Thyroid gland (tissue), 4 donors: ENCODE data around the gene RORB.

Experiments used
- POLR2A ChIP-seq, 2 donors: fragments of 450-650 bp; IDR thresholded peaks; one replicate each; pipeline ENCODE4 v1.6.1; 2017; ENCODE audit warnings: antibody characterized with exemption in 2 of 2, mild to moderate bottlenecking in 2 of 2, moderate library complexity in 1 of 2
- TF ChIP-seq, protein P1 (sequence below), 6 experiments: fragments of 200-600 bp in 3 of 6; fragments of 450-650 bp in 3 of 6; sonication (generic) in 3 of 6; IDR thresholded peaks; one replicate each; pipeline ENCODE4 v1.5.1; 2016 to 2019; ENCODE audit warnings: antibody characterized with exemption in 6 of 6, mild to moderate bottlenecking in 2 of 6, inconsistent platforms in 1 of 6, moderate library complexity in 1 of 6

DNA sequence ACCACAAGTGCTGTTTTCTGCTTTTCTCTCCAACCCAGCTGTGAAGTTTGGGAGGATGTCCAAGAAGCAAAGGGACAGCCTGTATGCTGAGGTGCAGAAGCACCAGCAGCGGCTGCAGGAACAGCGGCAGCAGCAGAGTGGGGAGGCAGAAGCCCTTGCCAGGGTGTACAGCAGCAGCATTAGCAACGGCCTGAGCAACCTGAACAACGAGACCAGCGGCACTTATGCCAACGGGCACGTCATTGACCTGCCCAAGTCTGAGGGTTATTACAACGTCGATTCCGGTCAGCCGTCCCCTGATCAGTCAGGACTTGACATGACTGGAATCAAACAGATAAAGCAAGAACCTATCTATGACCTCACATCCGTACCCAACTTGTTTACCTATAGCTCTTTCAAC lies 145.2 kb downstream of the RORB start:
- TF ChIP-seq, protein P1, sequence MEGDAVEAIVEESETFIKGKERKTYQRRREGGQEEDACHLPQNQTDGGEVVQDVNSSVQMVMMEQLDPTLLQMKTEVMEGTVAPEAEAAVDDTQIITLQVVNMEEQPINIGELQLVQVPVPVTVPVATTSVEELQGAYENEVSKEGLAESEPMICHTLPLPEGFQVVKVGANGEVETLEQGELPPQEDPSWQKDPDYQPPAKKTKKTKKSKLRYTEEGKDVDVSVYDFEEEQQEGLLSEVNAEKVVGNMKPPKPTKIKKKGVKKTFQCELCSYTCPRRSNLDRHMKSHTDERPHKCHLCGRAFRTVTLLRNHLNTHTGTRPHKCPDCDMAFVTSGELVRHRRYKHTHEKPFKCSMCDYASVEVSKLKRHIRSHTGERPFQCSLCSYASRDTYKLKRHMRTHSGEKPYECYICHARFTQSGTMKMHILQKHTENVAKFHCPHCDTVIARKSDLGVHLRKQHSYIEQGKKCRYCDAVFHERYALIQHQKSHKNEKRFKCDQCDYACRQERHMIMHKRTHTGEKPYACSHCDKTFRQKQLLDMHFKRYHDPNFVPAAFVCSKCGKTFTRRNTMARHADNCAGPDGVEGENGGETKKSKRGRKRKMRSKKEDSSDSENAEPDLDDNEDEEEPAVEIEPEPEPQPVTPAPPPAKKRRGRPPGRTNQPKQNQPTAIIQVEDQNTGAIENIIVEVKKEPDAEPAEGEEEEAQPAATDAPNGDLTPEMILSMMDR (IDR thresholded peaks at IDR 0.05), result no peak
- TF ChIP-seq POLR2A (IDR thresholded peaks at IDR 0.05), result no peak
